Hepatocyte (in vitro differentiated cells): ENCODE data around the gene RANBP10. TPM values are rescaled to one million over a fixed set of nuclear protein-coding genes. Genes with fewer than 3 reads are reported as not detected.
A peak's percentile ranks its signal among the peaks of the same experiment; 100 is the strongest.

Experiments
- DNase-seq: peaks from one replicate; pipeline ENCODE4 v3.0.0-alpha.2; 2016; ENCODE audit warnings: low spot score
- H2AFZ ChIP-seq: fragments of 200-600 bp; sonication (generic); 2 replicates; pipeline ENCODE4 v1.6.0; 2016; ENCODE audit warnings: antibody characterized with exemption, mild to moderate bottlenecking
- H3K27ac ChIP-seq: fragments of 200-600 bp; sonication (generic); 2 replicates; pipeline ENCODE4 v1.5.1; 2016; ENCODE audit warnings: mild to moderate bottlenecking
- H3K27me3 ChIP-seq: fragments of 200-600 bp; sonication (generic); 2 replicates; pipeline ENCODE4 v1.6.1; 2016
- H3K36me3 ChIP-seq: fragments of 200-600 bp; sonication (generic); replicated peaks from 2 replicates; pipeline ENCODE4 v1.5.1; 2016; ENCODE audit warnings: low read depth; ENCODE audit not compliant: insufficient read depth
- H3K4me1 ChIP-seq: fragments of 200-600 bp; sonication (generic); 2 replicates; pipeline ENCODE4 v1.5.1; 2016; ENCODE audit warnings: mild to moderate bottlenecking, moderate library complexity; ENCODE audit not compliant: insufficient read depth
- H3K4me2 ChIP-seq: fragments of 200-600 bp; sonication (generic); 2 replicates; pipeline ENCODE4 v1.6.0; 2016
- H3K4me3 ChIP-seq: fragments of 200-600 bp; sonication (generic); 2 replicates; pipeline ENCODE4 v1.5.1; 2016; ENCODE audit warnings: mild to moderate bottlenecking
- H3K79me2 ChIP-seq: fragments of 200-600 bp; sonication (generic); 2 replicates; pipeline ENCODE4 v1.6.0; 2017; ENCODE audit warnings: mild to moderate bottlenecking
- H3K9me2 ChIP-seq: fragments of 200-600 bp; sonication (generic); replicated peaks from 2 replicates; pipeline ENCODE4 v1.6.0; 2017; ENCODE audit warnings: mild to moderate bottlenecking; ENCODE audit not compliant: insufficient read depth
- H3K9me3 ChIP-seq: fragments of 200-600 bp; sonication (generic); 2 replicates; pipeline ENCODE4 v1.5.1; 2016; ENCODE audit warnings: low read depth, mild to moderate bottlenecking
- H4K20me1 ChIP-seq: fragments of 200-600 bp; sonication (generic); 2 replicates; pipeline ENCODE4 v1.6.0; 2016; ENCODE audit warnings: mild to moderate bottlenecking; ENCODE audit not compliant: insufficient read depth, poor library complexity, severe bottlenecking
- CTCF ChIP-seq: fragments of 200-600 bp; sonication (generic); IDR thresholded peaks from 2 replicates; pipeline ENCODE4 v1.5.1; 2016; ENCODE audit warnings: antibody characterized with exemption, mild to moderate bottlenecking; ENCODE audit not compliant: poor library complexity
- EZH2 ChIP-seq: fragments of 200-600 bp; sonication (generic); IDR thresholded peaks from 2 replicates; pipeline ENCODE4 v1.6.1; 2016; ENCODE audit warnings: antibody characterized with exemption, mild to moderate bottlenecking, borderline replicate concordance
- EZH2phosphoT487 ChIP-seq: fragments of 200-600 bp; sonication (generic); IDR thresholded peaks from one replicate; pipeline ENCODE4 v1.6.1; 2018; ENCODE audit warnings: antibody characterized with exemption, mild to moderate bottlenecking, low read depth, moderate library complexity; ENCODE audit not compliant: unreplicated experiment, severe bottlenecking
- WGBS: methylation state at CpG from one replicate; pipeline ENCODE4 v1.1.6; 2016; ENCODE audit warnings: low lambda C conversion rate; ENCODE audit errors: missing lambda C conversion rate; 5-methylcytosine and 5-hydroxymethylcytosine counted together
- polyA plus RNA-seq: library from polyadenylated mRNA; unstranded; fragments of >200 nt; fragmentation: Nextera tagmentation; extraction: Ambion mirVana; gene quantifications from 2 replicates; pipeline ENCODE4 v1.2.1, GENCODE V29; 2016
- total RNA-seq: library from RNA; depleted of rRNA; stranded (reverse); fragments of >200 nt; gene quantifications from 2 replicates; pipeline ENCODE4 v1.2.3, GENCODE V29; 2014

The RANBP10 gene
- total and polyA plus RNA-seq, 2 experiments from 2014 or later, result 8.6 to 12.6 TPM

- H3K4me1 ChIP-seq, result no peaks in the 10 kb centered on the region
- H3K36me3 ChIP-seq, result no peaks in the 10 kb centered on the region
- no peak overlapping the region for H3K4me2 ChIP-seq
- WGBS, result 97% methylated on average over 14 of the region's 14 CpGs
- no peak for DNase-seq
- no peak overlapping the region for H3K27ac ChIP-seq
- no peak overlapping the region for H3K4me3 ChIP-seq
- TF ChIP-seq CTCF, result no peak
- TF ChIP-seq EZH2phosphoT487, result no peak
- TF ChIP-seq EZH2, result no peak
- no peaks in the 10 kb centered on the region for H3K9me3 ChIP-seq
- H3K79me2 ChIP-seq, result no peaks in the 10 kb centered on the region
- no peaks in the 10 kb centered on the region for H4K20me1 ChIP-seq
- no peak overlapping the region for H2AFZ ChIP-seq
- no peaks in the 10 kb centered on the region for H3K9me2 ChIP-seq
- no peaks in the 10 kb centered on the region for H3K27me3 ChIP-seq
These were observed 76.6 kb downstream of the RANBP10 start for GRCh38 chr16:67729636-67730248.

GRCh38 chr16:67727521-67728485 lies 78.6 kb downstream of the RANBP10 start:
- no peaks in the 10 kb centered on the region for H4K20me1 ChIP-seq
- H3K4me1 ChIP-seq, result no peaks in the 10 kb centered on the region
- H3K27ac ChIP-seq, result no peak overlapping the region
- no peaks in the 10 kb centered on the region for H3K79me2 ChIP-seq
- no peaks in the 10 kb centered on the region for H3K36me3 ChIP-seq
- no peaks in the 10 kb centered on the region for H3K27me3 ChIP-seq
- H2AFZ ChIP-seq, result no peak overlapping the region
- no peaks in the 10 kb centered on the region for H3K9me2 ChIP-seq
- H3K4me3 ChIP-seq, result no peak overlapping the region
- WGBS, result 95% methylated on average over 21 of the region's 22 CpGs
- H3K9me3 ChIP-seq, result no peaks in the 10 kb centered on the region
- TF ChIP-seq EZH2phosphoT487, result no peak
- no peak for TF ChIP-seq CTCF
- TF ChIP-seq EZH2, result no peak
- H3K4me2 ChIP-seq, result no peak overlapping the region
- DNase-seq, result no peak

GRCh38 chr16:67726106-67727034 lies 80.0 kb downstream of the RANBP10 start:
- no peaks in the 10 kb centered on the region for H4K20me1 ChIP-seq
- H3K36me3 ChIP-seq, result no peaks in the 10 kb centered on the region
- H3K4me2 ChIP-seq, result no peak overlapping the region
- H3K9me2 ChIP-seq, result no peaks in the 10 kb centered on the region
- H2AFZ ChIP-seq, result no peak overlapping the region
- H3K9me3 ChIP-seq, result no peaks in the 10 kb centered on the region
- no peak overlapping the region for H3K4me3 ChIP-seq
- peak; percentile 19 for DNase-seq
- H3K4me1 ChIP-seq, result no peaks in the 10 kb centered on the region
- H3K79me2 ChIP-seq, result no peaks in the 10 kb centered on the region
- WGBS, result 87% methylated on average over 8 of the region's 8 CpGs
- TF ChIP-seq EZH2phosphoT487 (no peak), CTCF (no peak), EZH2 (no peak)
- no peak overlapping the region for H3K27ac ChIP-seq
- H3K27me3 ChIP-seq, result no peaks in the 10 kb centered on the region
